ENCODE measurements around the gene CDH23. TPM values are rescaled to one million over a fixed set of nuclear protein-coding genes. Genes with fewer than 3 reads are reported as not detected.

CDH23 gene
- total and polyA plus RNA-seq, 2 of the 8 experiments (the other 6 are each of a cell fraction or from before 2014, with no cell fraction given): 1.9 to 4.9 TPM

DNA sequence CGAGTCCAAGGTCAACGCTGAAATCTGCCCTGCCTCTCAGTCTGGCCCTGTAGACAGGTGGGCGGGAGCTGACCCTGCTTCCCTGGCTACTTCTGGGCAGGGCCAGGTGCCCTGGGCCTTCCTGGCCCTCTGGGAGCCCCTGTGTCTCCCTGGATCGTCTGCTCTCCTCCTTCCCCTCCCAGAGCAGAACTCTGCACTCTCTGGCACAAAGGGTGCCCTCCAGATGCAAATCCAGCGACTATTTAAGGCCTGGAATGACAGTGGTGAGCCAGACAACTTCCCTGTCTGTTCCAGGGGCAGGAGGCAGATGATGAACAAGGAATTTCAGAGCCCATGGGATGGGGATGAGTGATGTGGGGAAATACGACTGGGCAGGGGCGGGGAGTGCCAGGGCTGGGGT, 259.5 kb downstream of the CDH23 start:
- H3K23me2 ChIP-seq (ENCODE audit: low read depth, low read length): no peaks in the 10 kb centered on the region; the same call in 1 of the 2 replicates
- no peak overlapping the region for H3K14ac ChIP-seq (ENCODE audit: insufficient read length)
- no peak overlapping the region for H4K5ac ChIP-seq (ENCODE audit: insufficient read length, low read depth, low read length)
- peak overlapping the region; percentile 55 for H3K18ac ChIP-seq (ENCODE audit: extremely low read depth, low read length)
- H4K8ac ChIP-seq (ENCODE audit: extremely low read depth, insufficient read depth, low read length): no peak overlapping the region
- ChIA-PET POLR2A (ENCODE audit: partially characterized antibody) (interaction anchor here (1.1 kb wide), 1 partner anchor 8 kb away, joined by 3 read pairs; no protein-coding TSS in a partner anchor), CTCF (ENCODE audit: partially characterized antibody) (interaction anchor here (0.6 to 1.4 kb wide), 3 partner anchors 9 to 112 kb away, joined by 3 to 5 read pairs (median 3); no protein-coding TSS in a partner anchor)
- no peak for TF ChIP-seq JUND (IDR thresholded peaks at IDR 0.05; ENCODE audit: low read length)
- no peak for TF ChIP-seq ASH2L (IDR thresholded peaks at IDR 0.05; ENCODE audit: low read length)
- TF ChIP-seq KDM1A (IDR thresholded peaks at IDR 0.05; ENCODE audit: borderline replicate concordance, low read length): no peak
- no peak for TF ChIP-seq RBBP5 (IDR thresholded peaks at IDR 0.05; ENCODE audit: borderline replicate concordance, low read depth, low read length)
- TF ChIP-seq MAFK (IDR thresholded peaks at IDR 0.05; ENCODE audit: low read depth, low read length): no peak
- TF ChIP-seq TBP (IDR thresholded peaks at IDR 0.05; ENCODE audit: low read depth, low read length): no peak
- no peak for TF ChIP-seq CREB1 (IDR thresholded peaks at IDR 0.05)
- TF ChIP-seq HDAC6 (IDR thresholded peaks at IDR 0.05; ENCODE audit: low read depth, low read length): no peak
- no peak for TF ChIP-seq SUZ12 (IDR thresholded peaks at IDR 0.05; ENCODE audit: low read length)
- no peak overlapping the region for H2AFZ ChIP-seq (ENCODE audit: low read length)
- H3K27me3 ChIP-seq (replicated peaks in 1 of 4; ENCODE audit: control insufficient read depth in 3 of 4, extremely low read depth in 1 of 4, insufficient read depth in 3 of 4, low read length in 3 of 4): peaks cover 0 to 21% (median 13%) of the 10 kb centered on the region in 4 experiments; a peak in 4 of 7 replicates
- H3K4me1 ChIP-seq (replicated peaks in 1 of 4; ENCODE audit: control insufficient read depth in 3 of 4, insufficient read depth in 4 of 4, low read length in 3 of 4): peaks cover 22 to 36% (median 30%) of the 10 kb centered on the region in 4 experiments
- no peak overlapping the region for H3K56ac ChIP-seq (replicated peaks; ENCODE audit: insufficient read length, low read depth, low read length)
- H3K4me2 ChIP-seq (ENCODE audit: insufficient read depth in 1 of 2, low read depth in 2 of 2, low read length in 2 of 2): peak overlapping the region in 1 of 2 experiments; percentile 81; a peak in 2 of 4 replicates
- no peaks in the 10 kb centered on the region for H4K20me1 ChIP-seq (replicated peaks in 1 of 2; ENCODE audit: control insufficient read depth in 1 of 2, insufficient read depth in 2 of 2, low read length in 2 of 2)
- H3K9ac ChIP-seq (replicated peaks in 1 of 4; ENCODE audit: extremely low read depth in 1 of 4, low read depth in 3 of 4, low read length in 3 of 4): no peak overlapping the region
- H3K9me3 ChIP-seq (ENCODE audit: insufficient read depth in 2 of 2, low read depth in 1 of 2, low read length in 1 of 2): no peaks in the 10 kb centered on the region
- no peaks in the 10 kb centered on the region for H3K36me3 ChIP-seq (ENCODE audit: control insufficient read depth in 2 of 4, insufficient read depth in 4 of 4, low read length in 3 of 4)
- peak overlapping the region; percentile 95 for H4K91ac ChIP-seq (replicated peaks; ENCODE audit: insufficient read length, low read length)
- H3K27ac ChIP-seq (ENCODE audit: low read depth, low read length): no peak overlapping the region
- H2BK5ac ChIP-seq (ENCODE audit: low read depth, low read length): peak overlapping the region; percentile 91; the same call in 1 of the 2 replicates
- H3K4me3 ChIP-seq (ENCODE audit: extremely low read depth in 1 of 4, insufficient read depth in 2 of 4, low read depth in 3 of 4, low read length in 4 of 4): no peak overlapping the region
- H2AK5ac ChIP-seq (ENCODE audit: low read depth, low read length): peak overlapping the region; percentile 97
- peak overlapping the region; percentile 98 for H2BK20ac ChIP-seq (ENCODE audit: low read length)
- no peak for DNase-seq (ENCODE audit: low read depth in 1 of 2, low spot score in 2 of 2)
- H3K79me1 ChIP-seq (ENCODE audit: low read depth, low read length): no peaks in the 10 kb centered on the region
- peak overlapping the region; percentile 41 for H3K4ac ChIP-seq (replicated peaks; ENCODE audit: insufficient read length, low read depth, low read length)
- H3K79me2 ChIP-seq (ENCODE audit: control insufficient read depth in 1 of 2, insufficient read depth in 2 of 2, low read length in 2 of 2): no peaks in the 10 kb centered on the region
- H2BK120ac ChIP-seq (replicated peaks; ENCODE audit: low read depth, low read length): peak overlapping the region; percentile 26
- H2BK12ac ChIP-seq (ENCODE audit: low read depth, low read length): peak overlapping the region; percentile 98; the same call in 1 of the 2 replicates
- no peak for FAIRE-seq
- WGBS, 2 experiments (ENCODE audit: extremely low coverage in 1 of 2, insufficient coverage in 1 of 2, insufficient read length in 1 of 2, insufficient replicate concordance in 2 of 2, low coverage in 1 of 2, low lambda C conversion rate in 2 of 2, missing lambda C conversion rate in 1 of 2): 80% methylated on average over 7 of the region's 7 CpGs; no CpG with 5 or more reads in 1 of the 2 experiments
- H2BK15ac ChIP-seq (ENCODE audit: low read length): peak overlapping the region; percentile 95; the same call in 1 of the 2 replicates
- H3K23ac ChIP-seq (ENCODE audit: insufficient read length): no peak overlapping the region
